GM23338 (cell line): Measurements from ENCODE around the gene ACKR1. TPM values are rescaled to one million over a fixed set of nuclear protein-coding genes. Genes with fewer than 3 reads are reported as not detected.

Source experiments
- ATAC-seq: fragments of 200-7000 bp; cut with Tn5 transposase; 3 replicates; pipeline ENCODE4 v1.9.1; 2020
- DNase-seq: peaks from one replicate; pipeline ENCODE4 v3.0.0-alpha.2; 2015; ENCODE audit warnings: low spot score
- H2AFZ ChIP-seq: fragments of 200-600 bp; sonication (generic); 2 replicates; pipeline ENCODE4 v1.8.0; 2016; ENCODE audit warnings: antibody characterized with exemption, mild to moderate bottlenecking, moderate library complexity
- H3F3A ChIP-seq: fragments of 200-600 bp; sonication (generic); replicated peaks from 2 replicates; pipeline ENCODE4 v1.8.0; 2017; ENCODE audit warnings: antibody characterized with exemption, mixed run types, low read depth
- H3K27ac ChIP-seq: fragments of 200-600 bp; sonication (generic); 2 replicates; pipeline ENCODE4 v1.6.1; 2016; ENCODE audit warnings: low read depth
- H3K27me3 ChIP-seq: fragments of 200-600 bp; sonication (generic); 2 replicates; pipeline ENCODE4 v1.8.0; 2016; ENCODE audit warnings: mild to moderate bottlenecking, mixed run types, moderate library complexity; ENCODE audit not compliant: insufficient read depth
- H3K36me3 ChIP-seq: fragments of 200-600 bp; sonication (generic); 2 replicates; pipeline ENCODE4 v1.8.0; 2016; ENCODE audit warnings: mild to moderate bottlenecking; ENCODE audit not compliant: insufficient read depth
- H3K4me1 ChIP-seq: fragments of 200-600 bp; sonication (generic); 2 replicates; pipeline ENCODE4 v1.8.0; 2016; ENCODE audit warnings: mild to moderate bottlenecking, moderate library complexity; ENCODE audit not compliant: insufficient read depth
- H3K4me2 ChIP-seq: fragments of 200-600 bp; sonication (generic); 2 replicates; pipeline ENCODE4 v1.7.1; 2017; ENCODE audit warnings: mixed run types
- H3K4me3 ChIP-seq: fragments of 200-600 bp; sonication (generic); 2 replicates; pipeline ENCODE4 v1.6.1; 2016; ENCODE audit warnings: mixed run types
- H3K79me2 ChIP-seq: fragments of 200-600 bp; sonication (generic); replicated peaks from 2 replicates; pipeline ENCODE4 v1.8.0; 2017; ENCODE audit warnings: mild to moderate bottlenecking; ENCODE audit not compliant: insufficient read depth
- H3K9me2 ChIP-seq: fragments of 200-600 bp; sonication (generic); 2 replicates; pipeline ENCODE4 v1.8.0; 2017; ENCODE audit not compliant: insufficient read depth
- H4K20me1 ChIP-seq: fragments of 200-600 bp; sonication (generic); replicated peaks from 2 replicates; pipeline ENCODE4 v1.8.0; 2017; ENCODE audit warnings: mild to moderate bottlenecking; ENCODE audit not compliant: insufficient read depth
- H3K27ac Mint-ChIP-seq: 2 replicates; pipeline ENCODE4 v1.8.0; 2020; ENCODE audit warnings: inconsistent platforms, mild to moderate bottlenecking, moderate library complexity, mixed read lengths
- H3K27me3 Mint-ChIP-seq: 3 replicates; pipeline ENCODE4 v1.8.0; 2022; ENCODE audit warnings: low read depth, mild to moderate bottlenecking, moderate library complexity, mixed read lengths, inconsistent platforms; ENCODE audit not compliant: insufficient read depth, poor library complexity
- H3K36me3 Mint-ChIP-seq: 3 replicates; pipeline ENCODE4 v1.8.0; 2021; ENCODE audit warnings: low read depth, mild to moderate bottlenecking, inconsistent platforms, moderate library complexity, mixed read lengths
- H3K4me1 Mint-ChIP-seq: 3 replicates; pipeline ENCODE4 v1.8.0; 2020; ENCODE audit warnings: mild to moderate bottlenecking, inconsistent platforms, mixed read lengths
- H3K4me3 Mint-ChIP-seq: 3 replicates; pipeline ENCODE4 v1.8.0; 2021; ENCODE audit warnings: moderate library complexity, mild to moderate bottlenecking, inconsistent platforms, mixed read lengths
- H3K9me3 Mint-ChIP-seq: 3 replicates; pipeline ENCODE4 v1.8.0; 2020; ENCODE audit warnings: moderate library complexity, mild to moderate bottlenecking, inconsistent platforms, mixed read lengths
- EZH2phosphoT487 ChIP-seq: fragments of 200-600 bp; sonication (generic); IDR thresholded peaks from one replicate; pipeline ENCODE4 v1.8.1; 2018; ENCODE audit warnings: antibody characterized with exemption; ENCODE audit not compliant: unreplicated experiment
- JUNB ChIP-seq: IDR thresholded peaks from one replicate; pipeline ENCODE4 v1.6.1; 2016; ENCODE audit warnings: antibody characterized with exemption; ENCODE audit not compliant: unreplicated experiment
- POLR2AphosphoS5 ChIP-seq: IDR thresholded peaks from 2 replicates; pipeline ENCODE4 v1.6.1; 2016; ENCODE audit warnings: antibody characterized with exemption, low read depth
- REST ChIP-seq: IDR thresholded peaks from one replicate; pipeline ENCODE4 v1.6.1; 2018; ENCODE audit warnings: antibody characterized with exemption; ENCODE audit not compliant: unreplicated experiment
- STAT1 ChIP-seq: IDR thresholded peaks from one replicate; pipeline ENCODE4 v1.6.1; 2016; ENCODE audit warnings: antibody characterized with exemption; ENCODE audit not compliant: unreplicated experiment
- polyA plus RNA-seq: library from polyadenylated mRNA; unstranded; fragments of >200 nt; fragmentation: Nextera tagmentation; extraction: Ambion mirVana; gene quantifications from 2 replicates; pipeline ENCODE4 v1.2.1, GENCODE V29; 2016
- total RNA-seq: library from RNA; depleted of rRNA; stranded (reverse); fragments of >200 nt; shearing (Covaris generic); gene quantifications from 2 replicates; pipeline ENCODE4 v1.2.3, GENCODE V29; 2014
- TF ChIP-seq, protein P1 (sequence below), 2 experiments: fragments of 200-600 bp in 1 of 2; sonication (generic) in 1 of 2; conservative IDR thresholded peaks; 2 replicates each; pipeline versions ENCODE4 v1.5.1 to v1.6.1; 2016 to 2017; ENCODE audit warnings: antibody characterized with exemption in 2 of 2, low read depth in 2 of 2, mild to moderate bottlenecking in 2 of 2, moderate library complexity in 1 of 2

ACKR1 gene
- total and polyA plus RNA-seq, 2 experiments from 2014 or later: 0.29 TPM; not detected in 1

DNA sequence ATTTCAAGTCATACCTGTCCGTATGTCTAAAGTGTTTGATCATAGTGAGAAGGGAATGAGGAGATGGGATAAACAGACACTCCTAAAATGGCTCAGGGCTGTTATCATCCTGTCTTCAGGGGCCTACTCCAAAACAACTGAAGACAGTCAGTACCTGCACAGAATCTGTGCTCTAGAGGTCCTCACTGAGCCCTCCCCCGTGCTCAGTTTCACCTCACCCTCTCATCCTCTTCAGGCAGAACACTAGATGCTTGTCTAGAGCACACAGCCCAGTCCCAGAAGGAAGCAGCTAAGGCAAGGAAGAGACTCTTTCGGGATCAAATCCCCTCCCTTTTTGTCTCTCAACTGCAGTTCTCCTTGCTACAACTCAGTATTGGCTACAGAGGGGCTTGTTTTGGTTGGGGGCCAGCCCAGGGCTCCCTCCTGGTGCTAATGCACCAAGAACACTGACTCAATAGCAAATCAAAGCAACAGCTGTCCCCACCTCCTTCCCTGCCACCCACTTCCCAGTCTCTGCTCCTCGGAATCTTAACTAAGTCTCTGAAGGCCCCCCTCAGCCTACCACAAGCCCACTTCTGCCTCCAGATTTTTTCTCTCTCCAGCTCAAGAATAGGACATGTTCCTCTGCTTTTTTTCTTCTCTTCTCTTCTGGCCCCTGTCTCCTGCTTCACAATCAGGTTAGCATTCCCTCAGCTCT, 23.2 kb upstream of the ACKR1 start:
- no peak overlapping the region for H3K27ac Mint-ChIP-seq
- Histone ChIP-seq H3K4me1 (peaks cover 1% of the 10 kb centered on the region), H3K9me2 (no peaks in the 10 kb centered on the region), H4K20me1 (peaks cover 10% of the 10 kb centered on the region), H3K27ac (no peak overlapping the region), H3F3A (no peaks in the 10 kb centered on the region), H3K4me3 (no peak overlapping the region), H3K36me3 (no peaks in the 10 kb centered on the region), H3K27me3 (no peaks in the 10 kb centered on the region), H3K4me2 (no peak overlapping the region), H3K79me2 (peaks cover 7% of the 10 kb centered on the region), H2AFZ (no peak overlapping the region)
- H3K36me3 Mint-ChIP-seq: no peaks in the 10 kb centered on the region
- no peak overlapping the region for H3K4me3 Mint-ChIP-seq
- peaks cover 23% of the 10 kb centered on the region for H3K4me1 Mint-ChIP-seq
- no peak for TF ChIP-seq POLR2AphosphoS5
- TF ChIP-seq, protein P1, sequence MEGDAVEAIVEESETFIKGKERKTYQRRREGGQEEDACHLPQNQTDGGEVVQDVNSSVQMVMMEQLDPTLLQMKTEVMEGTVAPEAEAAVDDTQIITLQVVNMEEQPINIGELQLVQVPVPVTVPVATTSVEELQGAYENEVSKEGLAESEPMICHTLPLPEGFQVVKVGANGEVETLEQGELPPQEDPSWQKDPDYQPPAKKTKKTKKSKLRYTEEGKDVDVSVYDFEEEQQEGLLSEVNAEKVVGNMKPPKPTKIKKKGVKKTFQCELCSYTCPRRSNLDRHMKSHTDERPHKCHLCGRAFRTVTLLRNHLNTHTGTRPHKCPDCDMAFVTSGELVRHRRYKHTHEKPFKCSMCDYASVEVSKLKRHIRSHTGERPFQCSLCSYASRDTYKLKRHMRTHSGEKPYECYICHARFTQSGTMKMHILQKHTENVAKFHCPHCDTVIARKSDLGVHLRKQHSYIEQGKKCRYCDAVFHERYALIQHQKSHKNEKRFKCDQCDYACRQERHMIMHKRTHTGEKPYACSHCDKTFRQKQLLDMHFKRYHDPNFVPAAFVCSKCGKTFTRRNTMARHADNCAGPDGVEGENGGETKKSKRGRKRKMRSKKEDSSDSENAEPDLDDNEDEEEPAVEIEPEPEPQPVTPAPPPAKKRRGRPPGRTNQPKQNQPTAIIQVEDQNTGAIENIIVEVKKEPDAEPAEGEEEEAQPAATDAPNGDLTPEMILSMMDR (conservative IDR thresholded peaks at IDR 0.05; ENCODE audit: low read depth in 2 of 2): peak in 1 of 2 experiments; percentile 44; a peak in 2 of 4 replicates
- H3K9me3 Mint-ChIP-seq: no peaks in the 10 kb centered on the region
- H3K27me3 Mint-ChIP-seq: no peaks in the 10 kb centered on the region
- ATAC-seq: peak; percentile 84
- no peak for DNase-seq

- Histone ChIP-seq H3K4me2 (no peak overlapping the region), H3K4me1 (peaks cover 11% of the 10 kb centered on the region), H3K79me2 (peaks cover 10% of the 10 kb centered on the region), H3K36me3 (no peaks in the 10 kb centered on the region), H2AFZ (no peak overlapping the region), H3K27me3 (no peaks in the 10 kb centered on the region), H3K9me2 (no peaks in the 10 kb centered on the region), H3K4me3 (no peak overlapping the region), H3K27ac (no peak overlapping the region), H4K20me1 (no peaks in the 10 kb centered on the region), H3F3A (no peaks in the 10 kb centered on the region)
- H3K4me3 Mint-ChIP-seq: no peak overlapping the region
- DNase-seq (no peak), ATAC-seq (no peak)
- H3K4me1 Mint-ChIP-seq: peaks cover 38% of the 10 kb centered on the region
- no peaks in the 10 kb centered on the region for H3K36me3 Mint-ChIP-seq
- no peak for TF ChIP-seq JUNB
- no peak for TF ChIP-seq REST
- no peak for TF ChIP-seq STAT1
- TF ChIP-seq EZH2phosphoT487: no peak
- TF ChIP-seq POLR2AphosphoS5: no peak
- H3K27ac Mint-ChIP-seq: 0 out of 2 replicates have a peak overlapping the region, but pooled peaks have one; percentile 51
- H3K9me3 Mint-ChIP-seq: no peaks in the 10 kb centered on the region
- peaks cover 3% of the 10 kb centered on the region for H3K27me3 Mint-ChIP-seq
Measured at GRCh38 chr1:159184201-159184600, 20.5 kb upstream of the ACKR1 start.
